WTC11 (cell line): Measurements from ENCODE around the gene DNAAF2. TPM values are rescaled to one million over a fixed set of nuclear protein-coding genes. Genes with fewer than 3 reads are reported as not detected.

Experiments used
- ATAC-seq: fragments of 200-7000 bp; cut with Tn5 transposase; 2 replicates; pipeline ENCODE4 v1.10.0; 2021; ENCODE audit warnings: mild to moderate bottlenecking, moderate library complexity
- CTCF ChIA-PET: fragments of 300-600 bp; sonication (Branson Sonifier 250); formaldehyde crosslinking; loops from one replicate; lab custom pipeline; 2021; ENCODE audit warnings: antibody characterized with exemption; lab: Charles Lee
- POLR2A ChIA-PET: fragments of 350-600 bp; sonication (Branson Sonifier 250); formaldehyde crosslinking; loops from one replicate; lab custom pipeline; 2021; ENCODE audit warnings: antibody characterized with exemption; lab: Charles Lee
- DNase-seq: peaks from one replicate; pipeline ENCODE4 v3.0.0; 2021; ENCODE audit warnings: low spot score
- H3K27ac Mint-ChIP-seq: 2 replicates; pipeline ENCODE4 v1.8.0; 2021; ENCODE audit warnings: mixed read lengths
- H3K27me3 Mint-ChIP-seq: 2 replicates; pipeline ENCODE4 v1.8.0; 2021; ENCODE audit warnings: low read depth, mild to moderate bottlenecking, moderate library complexity, mixed read lengths
- H3K36me3 Mint-ChIP-seq: 2 replicates; pipeline ENCODE4 v1.8.0; 2021; ENCODE audit warnings: mixed read lengths
- H3K4me1 Mint-ChIP-seq: 2 replicates; pipeline ENCODE4 v1.8.0; 2022; ENCODE audit warnings: mixed read lengths
- H3K4me3 Mint-ChIP-seq: 2 replicates; pipeline ENCODE4 v1.8.0; 2021; ENCODE audit warnings: mild to moderate bottlenecking, moderate library complexity, mixed read lengths
- H3K9me3 Mint-ChIP-seq: 2 replicates; pipeline ENCODE4 v1.8.0; 2021; ENCODE audit warnings: mixed read lengths
- AFF4 ChIP-seq: sonication (generic); formaldehyde crosslinking; IDR thresholded peaks from 2 replicates; pipeline ENCODE4 v1.8.1; 2023; ENCODE audit warnings: mild to moderate bottlenecking, missing genetic modification reagents, borderline replicate concordance
- ATF6 ChIP-seq: sonication (generic); formaldehyde crosslinking; IDR thresholded peaks from 2 replicates; pipeline ENCODE4 v1.8.1; 2023; ENCODE audit warnings: mild to moderate bottlenecking, missing genetic modification reagents
- CDX4 ChIP-seq: fragments of 250-450 bp; sonication (Bioruptor Pico); IDR thresholded peaks from 2 replicates; pipeline ENCODE4 v1.9.0; 2021; ENCODE audit warnings: moderate library complexity, mild to moderate bottlenecking, inconsistent platforms, borderline replicate concordance
- CREM ChIP-seq: sonication (generic); formaldehyde crosslinking; IDR thresholded peaks from 2 replicates; pipeline ENCODE4 v1.8.1; 2022; ENCODE audit warnings: mild to moderate bottlenecking, missing genetic modification reagents, moderate library complexity
- FOXK1 ChIP-seq: sonication (generic); formaldehyde crosslinking; IDR thresholded peaks from 2 replicates; pipeline ENCODE4 v1.8.0; 2022; ENCODE audit warnings: mild to moderate bottlenecking, moderate library complexity, missing genetic modification reagents
- GABPB1 ChIP-seq: sonication (generic); formaldehyde crosslinking; IDR thresholded peaks from 2 replicates; pipeline ENCODE4 v1.8.1; 2023; ENCODE audit warnings: mild to moderate bottlenecking, missing genetic modification reagents
- HMGA2 ChIP-seq: fragments of 250-450 bp; sonication (Bioruptor Pico); IDR thresholded peaks from 2 replicates; pipeline ENCODE4 v1.4.0; 2021; ENCODE audit warnings: mild to moderate bottlenecking, moderate library complexity
- IRF1 ChIP-seq: sonication (generic); formaldehyde crosslinking; IDR thresholded peaks from 2 replicates; pipeline ENCODE4 v1.8.0; 2023; ENCODE audit warnings: missing genetic modification reagents
- JAZF1 ChIP-seq: fragments of 250-450 bp; sonication (Bioruptor Pico); IDR thresholded peaks from 2 replicates; pipeline ENCODE4 v1.9.0; 2021; ENCODE audit warnings: moderate library complexity, mild to moderate bottlenecking, inconsistent platforms
- MAX ChIP-seq: sonication (generic); formaldehyde crosslinking; IDR thresholded peaks from 2 replicates; pipeline ENCODE4 v1.8.0; 2022; ENCODE audit warnings: mild to moderate bottlenecking, missing genetic modification reagents
- RORB ChIP-seq: fragments of 250-450 bp; sonication (Bioruptor Pico); IDR thresholded peaks from 2 replicates; pipeline ENCODE4 v1.9.0; 2021; ENCODE audit warnings: mild to moderate bottlenecking
- ZBTB43 ChIP-seq: sonication (generic); formaldehyde crosslinking; IDR thresholded peaks from 2 replicates; pipeline ENCODE4 v1.8.1; 2023; ENCODE audit warnings: mild to moderate bottlenecking, missing genetic modification reagents
- ZNF219 ChIP-seq: sonication (generic); formaldehyde crosslinking; IDR thresholded peaks from 2 replicates; pipeline ENCODE4 v1.8.0; 2023; ENCODE audit warnings: missing genetic modification reagents, mild to moderate bottlenecking, borderline replicate concordance
- ZNF281 ChIP-seq: sonication (generic); formaldehyde crosslinking; IDR thresholded peaks from 2 replicates; pipeline ENCODE4 v1.8.0; 2023; ENCODE audit warnings: mild to moderate bottlenecking, missing genetic modification reagents
- ZNF396 ChIP-seq: fragments of 250-450 bp; sonication (Bioruptor Pico); IDR thresholded peaks from 2 replicates; pipeline ENCODE4 v1.8.0; 2021; ENCODE audit warnings: mild to moderate bottlenecking, moderate library complexity, borderline replicate concordance
- ZNF532 ChIP-seq: fragments of 250-450 bp; sonication (Bioruptor Pico); IDR thresholded peaks from 2 replicates; pipeline ENCODE4 v1.9.0; 2021; ENCODE audit warnings: mild to moderate bottlenecking, borderline replicate concordance
- total RNA-seq: library from RNA; stranded (reverse); gene quantifications from 3 replicates; pipeline ENCODE4 v1.2.3, GENCODE V29; 2021

Gene DNAAF2
- total RNA-seq, 1 experiment from 2014 or later = 19.9 TPM

- ChIA-PET POLR2A (no interaction called here), CTCF (no interaction called here)
- ATAC-seq = no peak
- no peak overlapping the region for H3K4me3 Mint-ChIP-seq
- no peaks in the 10 kb centered on the region for H3K9me3 Mint-ChIP-seq
- no peaks in the 10 kb centered on the region for H3K27me3 Mint-ChIP-seq
- H3K4me1 Mint-ChIP-seq = no peaks in the 10 kb centered on the region
- H3K27ac Mint-ChIP-seq = no peak overlapping the region
- peaks cover 24% of the 10 kb centered on the region for H3K36me3 Mint-ChIP-seq
- TF ChIP-seq AFF4 (CRISPR knock-in tag) = no peak
- TF ChIP-seq ATF6 (CRISPR knock-in tag) = no peak
- no peak for TF ChIP-seq ZNF281 (CRISPR knock-in tag)
- TF ChIP-seq JAZF1 (CRISPR knock-in tag) = no peak
- TF ChIP-seq IRF1 = no peak
- no peak for TF ChIP-seq ZBTB43 (CRISPR knock-in tag)
- no peak for TF ChIP-seq CDX4 (CRISPR knock-in tag)
- TF ChIP-seq, all 79 proteins: peak for 0
- DNase-seq = no peak
These were observed 27.5 kb downstream of the DNAAF2 start for GRCh38 chr14:49607583-49607982.

GRCh38 chr14:49598485-49599300 is 36.4 kb downstream of the DNAAF2 start, which contains the start of gene LRR1:
Gene LRR1 (plus strand): TSS chr14:49598940. CDS start chr14:49599021, 81 bp downstream.
- Mint-ChIP-seq H3K4me1 (peaks cover 10% of the 10 kb centered on the region), H3K27me3 (peaks cover 5% of the 10 kb centered on the region), H3K4me3 (peak within 1 kb of the TSS; percentile 84), H3K9me3 (no peaks in the 10 kb centered on the region), H3K36me3 (0 out of 2 replicates have a peak, but pooled peaks cover 3% of the 10 kb centered on the region), H3K27ac (peak within 1 kb of the TSS; percentile 94)
- peak; percentile 74 for ATAC-seq
- CTCF ChIA-PET = interaction anchor here (1.4 to 5.5 kb wide), 4 partner anchors 12 to 137 kb away, joined by 6 to 43 read pairs (median 10); partner anchors contain the start of genes MGAT2, RPL36AL and RPS29
- DNase-seq = peak; percentile 83
- POLR2A ChIA-PET = interaction anchor here (0.6 to 4.1 kb wide), 5 partner anchors 13 to 170 kb away, joined by 4 to 26 read pairs (median 7); partner anchors contain the start of genes DNAAF2, KLHDC2, MGAT2 and RPL36AL
- TF ChIP-seq GABPB1 (CRISPR knock-in tag) (peak; percentile 64), ZNF219 (CRISPR knock-in tag) (0 out of 2 replicates have a peak, but pooled peaks have one; percentile 20), HMGA2 (CRISPR knock-in tag) (0 out of 2 replicates have a peak, but pooled peaks have one; percentile 4), ZNF532 (CRISPR knock-in tag) (no peak), CREM (peak; percentile 81), MAX (CRISPR knock-in tag) (peak; percentile 94), FOXK1 (CRISPR knock-in tag) (peak; percentile 92), RORB (CRISPR knock-in tag) (no peak), ZNF396 (CRISPR knock-in tag) (no peak)
